DOHH2 (cell line): ENCODE data around the gene KRTAP6-3.

Source experiments
- H3F3A ChIP-seq: fragments of 200-600 bp; sonication (generic), shearing (Covaris generic); 2 replicates; pipeline ENCODE4 v1.6.0; 2016; ENCODE audit warnings: antibody characterized with exemption, mild to moderate bottlenecking; ENCODE audit not compliant: control insufficient read depth, insufficient read depth
- H3K27ac ChIP-seq: fragments of 200-600 bp; sonication (generic); 2 replicates; pipeline ENCODE4 v1.5.1; 2014; ENCODE audit warnings: low read depth, mild to moderate bottlenecking, low read length, moderate library complexity
- H3K27me3 ChIP-seq: fragments of 200-600 bp; sonication (generic); 2 replicates; pipeline ENCODE4 v1.6.1; 2014; ENCODE audit warnings: mild to moderate bottlenecking, low read length, mixed read lengths; ENCODE audit not compliant: control insufficient read depth
- H3K36me3 ChIP-seq: fragments of 200-600 bp; sonication (generic); 2 replicates; pipeline ENCODE4 v1.6.1; 2014; ENCODE audit warnings: mild to moderate bottlenecking, low read length, moderate library complexity, mixed read lengths; ENCODE audit not compliant: control insufficient read depth
- H3K4me1 ChIP-seq: fragments of 200-600 bp; sonication (generic); 2 replicates; pipeline ENCODE4 v1.6.1; 2014; ENCODE audit warnings: mild to moderate bottlenecking, low read length, mixed read lengths; ENCODE audit not compliant: control insufficient read depth
- H3K4me2 ChIP-seq: fragments of 200-600 bp; sonication (generic); 2 replicates; pipeline ENCODE4 v1.6.0; 2014; ENCODE audit warnings: mild to moderate bottlenecking, low read length, moderate library complexity
- H3K4me3 ChIP-seq: fragments of 200-600 bp; sonication (generic); 2 replicates; pipeline ENCODE4 v1.5.1; 2014; ENCODE audit warnings: mild to moderate bottlenecking, low read length, mixed read lengths
- H3K79me2 ChIP-seq: fragments of 200-600 bp; sonication (generic); 2 replicates; pipeline ENCODE4 v1.6.1; 2014; ENCODE audit warnings: mild to moderate bottlenecking, low read length, mixed read lengths; ENCODE audit not compliant: control insufficient read depth
- H3K9me2 ChIP-seq: fragments of 200-600 bp; sonication (generic); replicated peaks from 2 replicates; pipeline ENCODE4 v1.6.1; 2014; ENCODE audit warnings: mild to moderate bottlenecking, low read length, mixed read lengths; ENCODE audit not compliant: control insufficient read depth
- H3K9me3 ChIP-seq: fragments of 200-600 bp; sonication (generic); 2 replicates; pipeline ENCODE4 v1.6.1; 2014; ENCODE audit warnings: antibody characterized with exemption, low read length, mixed read lengths; ENCODE audit not compliant: control insufficient read depth, insufficient read depth
- H4K20me1 ChIP-seq: fragments of 200-600 bp; sonication (generic); 2 replicates; pipeline ENCODE4 v1.6.0; 2014; ENCODE audit warnings: low read depth, mild to moderate bottlenecking, antibody characterized with exemption, low read length, moderate library complexity; ENCODE audit not compliant: control insufficient read depth, insufficient read depth
- EZH2phosphoT487 ChIP-seq: fragments of 200-600 bp; sonication (generic); IDR thresholded peaks from 2 replicates; pipeline ENCODE4 v1.6.1; 2017; ENCODE audit warnings: borderline replicate concordance, mild to moderate bottlenecking, antibody characterized with exemption, low read length, moderate library complexity, mixed read lengths
- TF ChIP-seq, protein P1 (sequence below): fragments of 200-600 bp; sonication (generic); IDR thresholded peaks from one replicate; pipeline ENCODE4 v1.5.1; 2014; ENCODE audit warnings: antibody characterized with exemption, mild to moderate bottlenecking, low read depth, low read length; ENCODE audit not compliant: poor library complexity, severe bottlenecking

The KRTAP6-3 gene

DNA sequence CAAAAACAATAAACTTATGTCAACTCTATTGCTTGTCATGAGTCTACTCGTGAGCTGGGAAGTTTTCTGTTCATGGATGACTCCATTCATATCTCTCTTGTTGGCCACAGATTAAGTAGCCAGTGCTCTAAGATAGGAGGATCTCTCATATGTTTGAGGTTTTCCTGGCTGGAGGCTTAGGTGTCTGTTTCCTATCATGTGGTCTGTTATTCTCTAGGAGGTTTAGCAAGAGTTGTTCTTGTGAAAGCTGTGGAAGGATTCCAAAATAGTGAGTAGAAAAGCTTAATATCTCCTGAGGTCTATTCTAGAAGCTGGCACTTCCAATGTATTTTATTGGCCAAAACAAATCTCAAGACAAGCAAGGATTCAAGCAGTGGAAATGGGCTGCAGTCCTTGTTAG lies 37.0 kb downstream of the KRTAP6-3 start:
- Histone ChIP-seq H3F3A (no peaks in the 10 kb centered on the region), H3K4me3 (no peak overlapping the region), H3K4me2 (no peak overlapping the region), H3K36me3 (no peaks in the 10 kb centered on the region), H3K79me2 (no peaks in the 10 kb centered on the region), H3K27me3 (no peaks in the 10 kb centered on the region), H4K20me1 (no peaks in the 10 kb centered on the region), H3K9me2 (no peaks in the 10 kb centered on the region), H3K4me1 (no peaks in the 10 kb centered on the region), H3K27ac (no peak overlapping the region), H3K9me3 (peaks cover 2% of the 10 kb centered on the region; the same call in 1 of the 2 replicates)
- TF ChIP-seq, protein P1, sequence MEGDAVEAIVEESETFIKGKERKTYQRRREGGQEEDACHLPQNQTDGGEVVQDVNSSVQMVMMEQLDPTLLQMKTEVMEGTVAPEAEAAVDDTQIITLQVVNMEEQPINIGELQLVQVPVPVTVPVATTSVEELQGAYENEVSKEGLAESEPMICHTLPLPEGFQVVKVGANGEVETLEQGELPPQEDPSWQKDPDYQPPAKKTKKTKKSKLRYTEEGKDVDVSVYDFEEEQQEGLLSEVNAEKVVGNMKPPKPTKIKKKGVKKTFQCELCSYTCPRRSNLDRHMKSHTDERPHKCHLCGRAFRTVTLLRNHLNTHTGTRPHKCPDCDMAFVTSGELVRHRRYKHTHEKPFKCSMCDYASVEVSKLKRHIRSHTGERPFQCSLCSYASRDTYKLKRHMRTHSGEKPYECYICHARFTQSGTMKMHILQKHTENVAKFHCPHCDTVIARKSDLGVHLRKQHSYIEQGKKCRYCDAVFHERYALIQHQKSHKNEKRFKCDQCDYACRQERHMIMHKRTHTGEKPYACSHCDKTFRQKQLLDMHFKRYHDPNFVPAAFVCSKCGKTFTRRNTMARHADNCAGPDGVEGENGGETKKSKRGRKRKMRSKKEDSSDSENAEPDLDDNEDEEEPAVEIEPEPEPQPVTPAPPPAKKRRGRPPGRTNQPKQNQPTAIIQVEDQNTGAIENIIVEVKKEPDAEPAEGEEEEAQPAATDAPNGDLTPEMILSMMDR: no peak
- TF ChIP-seq EZH2phosphoT487: no peak

- TF ChIP-seq EZH2phosphoT487: no peak
- TF ChIP-seq, protein P1: no peak
- Histone ChIP-seq H3K36me3 (no peaks in the 10 kb centered on the region), H3K9me2 (no peaks in the 10 kb centered on the region)
Observed at GRCh38 chr21:30634906-30635305, 42.7 kb downstream of the KRTAP6-3 start, which contains the start of gene KRTAP20-2. TSS of gene KRTAP20-2 (plus strand) at chr21:30635206. CDS start at chr21:30635264, 58 bp downstream.

GRCh38 chr21:30638686-30639085 lies 46.4 kb downstream of the KRTAP6-3 start:
- Histone ChIP-seq H3K9me3 (no peaks in the 10 kb centered on the region), H3K9me2 (no peaks in the 10 kb centered on the region), H3F3A (no peaks in the 10 kb centered on the region), H3K4me3 (no peak overlapping the region), H3K4me2 (no peak overlapping the region), H3K27me3 (no peaks in the 10 kb centered on the region), H3K36me3 (no peaks in the 10 kb centered on the region), H4K20me1 (no peaks in the 10 kb centered on the region), H3K79me2 (no peaks in the 10 kb centered on the region), H3K27ac (no peak overlapping the region), H3K4me1 (no peaks in the 10 kb centered on the region)
- TF ChIP-seq, protein P1: no peak
- TF ChIP-seq EZH2phosphoT487: no peak

More at GRCh38 chr21:30634906-30635305, 42.7 kb downstream of the KRTAP6-3 start, which contains the start of gene KRTAP20-2:
- no peak within 1 kb of the TSS for H3K4me3 ChIP-seq
- H3K9me3 ChIP-seq: peaks cover 2% of the 10 kb centered on the region; the same call in 1 of the 2 replicates
- H3F3A ChIP-seq: no peaks in the 10 kb centered on the region
- no peak within 1 kb of the TSS for H3K27ac ChIP-seq
- H3K79me2 ChIP-seq: no peaks in the 10 kb centered on the region
- no peak within 1 kb of the TSS for H3K4me2 ChIP-seq
- no peaks in the 10 kb centered on the region for H3K4me1 ChIP-seq
- H3K27me3 ChIP-seq: no peaks in the 10 kb centered on the region
- H4K20me1 ChIP-seq: no peaks in the 10 kb centered on the region
